ENCODE data around the gene FBLIM1.

FBLIM1 gene

GRCh38 chr1:15753776-15754175 is 4.8 kb upstream of the FBLIM1 start:
- no peaks in the 10 kb centered on the region for H3K36me3 ChIP-seq (ENCODE audit: insufficient read depth, low read depth, low read length)
- H3K4me1 ChIP-seq (ENCODE audit: insufficient read depth, low read length): peaks cover 22% of the 10 kb centered on the region
- H3K27me3 ChIP-seq (ENCODE audit: insufficient read depth, low read length): peaks cover 22% of the 10 kb centered on the region
- H3K27ac ChIP-seq (ENCODE audit: low read length): no peak overlapping the region
- H3K9me3 ChIP-seq (ENCODE audit: insufficient read depth, low read depth, low read length): no peaks in the 10 kb centered on the region
- H3K9ac ChIP-seq (ENCODE audit: low read depth, low read length): no peak overlapping the region
- no peak overlapping the region for H3K4me3 ChIP-seq (ENCODE audit: low read length)

- Histone ChIP-seq H3K9me3 (ENCODE audit: insufficient read depth, low read depth, low read length) (no peaks in the 10 kb centered on the region), H3K4me1 (ENCODE audit: insufficient read depth, low read length) (peaks cover 22% of the 10 kb centered on the region)
Observed at GRCh38 chr1:15755021-15755645, 3.5 kb upstream of the FBLIM1 start.

GRCh38 chr1:15755646-15756040 is 3.0 kb upstream of the FBLIM1 start:
- no peak overlapping the region for H3K9ac ChIP-seq (ENCODE audit: low read depth, low read length)
- no peaks in the 10 kb centered on the region for H3K36me3 ChIP-seq (ENCODE audit: insufficient read depth, low read depth, low read length)
- H3K27me3 ChIP-seq (ENCODE audit: insufficient read depth, low read length): peaks cover 30% of the 10 kb centered on the region
- no peak overlapping the region for H3K27ac ChIP-seq (ENCODE audit: low read length)
- no peaks in the 10 kb centered on the region for H3K9me3 ChIP-seq (ENCODE audit: insufficient read depth, low read depth, low read length)
- no peak overlapping the region for H3K4me3 ChIP-seq (ENCODE audit: low read length)
- peaks cover 22% of the 10 kb centered on the region for H3K4me1 ChIP-seq (ENCODE audit: insufficient read depth, low read length)

More at GRCh38 chr1:15755021-15755645, 3.5 kb upstream of the FBLIM1 start:
- Histone ChIP-seq H3K4me3 (ENCODE audit: low read length) (no peak overlapping the region), H3K9ac (ENCODE audit: low read depth, low read length) (no peak overlapping the region), H3K27me3 (ENCODE audit: insufficient read depth, low read length) (peaks cover 30% of the 10 kb centered on the region), H3K36me3 (ENCODE audit: insufficient read depth, low read depth, low read length) (no peaks in the 10 kb centered on the region), H3K27ac (ENCODE audit: low read length) (no peak overlapping the region)

- H3K27me3 ChIP-seq (ENCODE audit: insufficient read depth, low read length): peaks cover 30% of the 10 kb centered on the region
- H3K9ac ChIP-seq (ENCODE audit: low read depth, low read length): no peak overlapping the region
- H3K36me3 ChIP-seq (ENCODE audit: insufficient read depth, low read depth, low read length): no peaks in the 10 kb centered on the region
- no peaks in the 10 kb centered on the region for H3K9me3 ChIP-seq (ENCODE audit: insufficient read depth, low read depth, low read length)
- no peak overlapping the region for H3K27ac ChIP-seq (ENCODE audit: low read length)
- peaks cover 26% of the 10 kb centered on the region for H3K4me1 ChIP-seq (ENCODE audit: insufficient read depth, low read length)
- no peak overlapping the region for H3K4me3 ChIP-seq (ENCODE audit: low read length)
Observed at GRCh38 chr1:15756143-15757015, 2.2 kb upstream of the FBLIM1 start.

- Histone ChIP-seq H3K27me3 (ENCODE audit: insufficient read depth, low read length) (peaks cover 30% of the 10 kb centered on the region), H3K9ac (ENCODE audit: low read depth, low read length) (no peak overlapping the region), H3K36me3 (ENCODE audit: insufficient read depth, low read depth, low read length) (no peaks in the 10 kb centered on the region), H3K27ac (ENCODE audit: low read length) (no peak overlapping the region), H3K9me3 (ENCODE audit: insufficient read depth, low read depth, low read length) (no peaks in the 10 kb centered on the region), H3K4me3 (ENCODE audit: low read length) (peak overlapping the region; percentile 87; the same call in 1 of the 2 replicates), H3K4me1 (ENCODE audit: insufficient read depth, low read length) (peaks cover 28% of the 10 kb centered on the region)
Observed at GRCh38 chr1:15757016-15757543, 1.5 kb upstream of the FBLIM1 start.

- peak overlapping the region; percentile 87 for H3K4me3 ChIP-seq (ENCODE audit: low read length)
- peak overlapping the region; percentile 4 for H3K27ac ChIP-seq (ENCODE audit: low read length)
- H3K36me3 ChIP-seq (ENCODE audit: insufficient read depth, low read depth, low read length): 0 out of 2 replicates have a peak, but pooled peaks cover 2% of the 10 kb centered on the region
- H3K9me3 ChIP-seq (ENCODE audit: insufficient read depth, low read depth, low read length): no peaks in the 10 kb centered on the region
- H3K27me3 ChIP-seq (ENCODE audit: insufficient read depth, low read length): peaks cover 30% of the 10 kb centered on the region
- H3K4me1 ChIP-seq (ENCODE audit: insufficient read depth, low read length): peaks cover 28% of the 10 kb centered on the region
- H3K9ac ChIP-seq (ENCODE audit: low read depth, low read length): peak overlapping the region; percentile 75; the same call in 1 of the 2 replicates
Observed at GRCh38 chr1:15757575-15758342, 836 bp upstream of the FBLIM1 start.

GRCh38 chr1:15758953-15759661 is 512 bp downstream of the FBLIM1 start:
- Histone ChIP-seq H3K9ac (ENCODE audit: low read depth, low read length) (peak overlapping the region; percentile 88), H3K36me3 (ENCODE audit: insufficient read depth, low read depth, low read length) (peaks cover 6% of the 10 kb centered on the region; the same call in 1 of the 2 replicates), H3K27ac (ENCODE audit: low read length) (no peak overlapping the region), H3K4me1 (ENCODE audit: insufficient read depth, low read length) (peaks cover 28% of the 10 kb centered on the region), H3K9me3 (ENCODE audit: insufficient read depth, low read depth, low read length) (no peaks in the 10 kb centered on the region), H3K4me3 (ENCODE audit: low read length) (peak overlapping the region; percentile 86), H3K27me3 (ENCODE audit: insufficient read depth, low read length) (peaks cover 30% of the 10 kb centered on the region)

- H3K4me3 ChIP-seq (ENCODE audit: low read length): peak overlapping the region; percentile 52; the same call in 1 of the 2 replicates
- peak overlapping the region; percentile 88; the same call in 1 of the 2 replicates for H3K9ac ChIP-seq (ENCODE audit: low read depth, low read length)
- H3K27ac ChIP-seq (ENCODE audit: low read length): no peak overlapping the region
- H3K4me1 ChIP-seq (ENCODE audit: insufficient read depth, low read length): peaks cover 23% of the 10 kb centered on the region
- peaks cover 22% of the 10 kb centered on the region for H3K36me3 ChIP-seq (ENCODE audit: insufficient read depth, low read depth, low read length)
- no peaks in the 10 kb centered on the region for H3K9me3 ChIP-seq (ENCODE audit: insufficient read depth, low read depth, low read length)
- H3K27me3 ChIP-seq (ENCODE audit: insufficient read depth, low read length): peaks cover 25% of the 10 kb centered on the region
Observed at GRCh38 chr1:15760520-15761211, 2.1 kb downstream of the FBLIM1 start.

- peaks cover 20% of the 10 kb centered on the region for H3K27me3 ChIP-seq (ENCODE audit: insufficient read depth, low read length)
- H3K4me1 ChIP-seq (ENCODE audit: insufficient read depth, low read length): peaks cover 16% of the 10 kb centered on the region; the same call in 1 of the 2 replicates
- H3K9me3 ChIP-seq (ENCODE audit: insufficient read depth, low read depth, low read length): no peaks in the 10 kb centered on the region
- peak overlapping the region; percentile 52; the same call in 1 of the 2 replicates for H3K4me3 ChIP-seq (ENCODE audit: low read length)
- no peak overlapping the region for H3K27ac ChIP-seq (ENCODE audit: low read length)
- H3K36me3 ChIP-seq (ENCODE audit: insufficient read depth, low read depth, low read length): peaks cover 28% of the 10 kb centered on the region
- peak overlapping the region; percentile 88; the same call in 1 of the 2 replicates for H3K9ac ChIP-seq (ENCODE audit: low read depth, low read length)
Observed at GRCh38 chr1:15761366-15762128, 3.0 kb downstream of the FBLIM1 start.

- Histone ChIP-seq H3K36me3 (ENCODE audit: insufficient read depth, low read depth, low read length) (peaks cover 37% of the 10 kb centered on the region), H3K4me1 (ENCODE audit: insufficient read depth, low read length) (peaks cover 10% of the 10 kb centered on the region; the same call in 1 of the 2 replicates), H3K9ac (ENCODE audit: low read depth, low read length) (no peak overlapping the region), H3K27me3 (ENCODE audit: insufficient read depth, low read length) (peaks cover 10% of the 10 kb centered on the region; the same call in 1 of the 2 replicates), H3K4me3 (ENCODE audit: low read length) (no peak overlapping the region), H3K9me3 (ENCODE audit: insufficient read depth, low read depth, low read length) (no peaks in the 10 kb centered on the region), H3K27ac (ENCODE audit: low read length) (no peak overlapping the region)
Observed at GRCh38 chr1:15762546-15762945, 4.0 kb downstream of the FBLIM1 start.

All from iPS-20b (cell line).